RPMI7951 (cell line): ENCODE measurements around the gene ZNF70. TPM values are rescaled to one million over a fixed set of nuclear protein-coding genes. Genes with fewer than 3 reads are reported as not detected.

Experiments
- DNase-seq: peaks from one replicate; pipeline ENCODE4 v3.0.0-alpha.2; 2012; ENCODE audit warnings: low read depth
- total RNA-seq: library from RNA; depleted of rRNA; stranded (reverse); fragments of >200 nt; shearing (Covaris generic); gene quantifications from 2 replicates; pipeline ENCODE4 v1.2.3, GENCODE V29; 2014; rRNA removed

ZNF70 gene
- total RNA-seq, 1 experiment from 2014 or later, result 1.8 TPM

- no peak for DNase-seq
Measured at GRCh38 chr22:23693979-23694680, 56.8 kb downstream of the ZNF70 start.

- DNase-seq, result no peak
Measured at GRCh38 chr22:23692598-23693291, 58.2 kb downstream of the ZNF70 start.

DNA sequence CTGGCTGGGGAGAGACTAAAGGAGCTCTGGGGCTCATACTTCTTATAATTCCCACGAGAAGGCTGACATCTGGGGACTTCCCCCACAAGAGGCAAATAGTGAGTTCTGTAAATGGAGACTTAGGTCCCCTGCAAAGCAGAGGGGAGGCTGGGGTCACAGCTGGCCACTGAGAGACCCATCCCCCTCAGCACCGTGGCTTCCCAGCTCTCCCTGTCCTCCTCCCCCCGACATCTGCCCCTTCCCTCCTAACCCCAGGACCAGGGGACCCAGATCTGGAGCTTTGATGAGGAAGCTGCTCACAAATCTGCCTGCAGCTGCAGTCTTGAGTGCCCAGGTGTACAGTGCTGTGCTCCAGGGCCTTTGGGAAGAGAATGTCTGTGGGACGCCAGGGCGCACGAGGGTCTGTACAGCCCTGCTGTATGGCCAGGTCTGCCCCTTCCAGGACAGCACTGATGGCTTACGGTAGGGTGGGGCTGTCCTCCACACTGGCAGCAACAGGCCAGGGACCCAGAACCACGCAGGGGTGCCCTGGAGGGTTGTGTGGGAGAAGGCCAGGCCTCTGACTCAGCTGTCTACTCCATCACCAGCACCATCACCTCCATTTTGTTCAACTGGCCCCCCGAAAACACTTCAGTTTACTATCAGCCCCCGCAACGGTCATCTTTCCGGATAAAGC is 59.0 kb downstream of the ZNF70 start:
- no peak for DNase-seq

DNA sequence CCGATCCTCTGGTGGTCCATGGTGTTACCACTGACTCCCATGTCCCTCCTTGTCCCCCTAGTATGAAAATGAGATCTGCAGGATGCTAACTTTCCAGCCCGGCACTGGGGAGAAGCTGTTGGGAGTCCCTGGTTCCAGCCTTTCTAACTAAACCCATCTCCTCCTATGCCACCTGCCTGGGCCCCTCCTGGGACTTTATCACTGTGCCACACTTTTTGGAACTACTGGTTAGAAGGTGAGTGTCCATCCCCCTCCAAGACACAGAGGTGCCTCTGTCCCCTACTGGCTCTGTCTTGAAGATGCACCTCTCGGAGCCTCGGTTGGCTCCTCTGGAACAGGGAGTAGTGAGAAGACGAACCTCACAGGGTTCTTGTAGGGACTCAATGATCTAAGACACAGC is 60.2 kb downstream of the ZNF70 start, which contains the start of gene RGL4:
Gene RGL4, plus strand, starts transcription at position 301 of the 400 bp plus-strand sequence. CDS start 1,018 bp downstream, outside the sequence.
- no peak for DNase-seq

DNA sequence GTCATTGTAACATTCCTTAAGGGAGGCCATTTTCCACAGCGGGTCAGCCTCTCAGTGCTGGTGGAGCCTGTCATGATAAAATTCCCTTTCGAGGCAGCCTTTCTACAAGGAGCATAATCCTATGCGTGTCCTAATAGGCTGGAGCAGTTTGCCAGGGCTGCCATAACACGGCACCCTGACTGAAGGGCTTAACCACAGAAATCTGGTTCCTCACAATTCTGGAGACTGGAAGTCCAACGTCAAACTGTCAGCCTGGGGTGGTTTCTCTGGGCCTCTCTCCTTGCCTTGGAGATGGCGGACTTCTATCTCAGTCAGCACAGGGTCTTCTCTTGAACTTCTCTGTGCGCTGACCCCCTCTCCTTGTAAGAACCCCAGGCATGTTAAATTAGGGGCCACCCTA is 61.5 kb downstream of the ZNF70 start:
- DNase-seq, result no peak

Other genes starting within 250 kb of the ZNF70 start
- not detected in 2 replicates for gene IGLL1, start 170.8 kb downstream of the ZNF70 start, total RNA-seq
- gene DRICH1, start 118.8 kb downstream of the ZNF70 start, total RNA-seq, result not detected in 2 replicates
- gene RGL4, start 60.1 kb downstream of the ZNF70 start, total RNA-seq, result 0.12 TPM in 1 of 2 replicates, not detected in the other
- not detected in 2 replicates for gene VPREB3, start 3.3 kb upstream of the ZNF70 start, total RNA-seq
- not detected in 2 replicates for gene C22orf15, start 11.9 kb upstream of the ZNF70 start, total RNA-seq
- gene CHCHD10, start 16.9 kb upstream of the ZNF70 start, total RNA-seq, result 1.8 and 13.9 TPM in 2 replicates
- gene MMP11, start 21.7 kb upstream of the ZNF70 start, total RNA-seq, result 52.3 and 55.0 TPM in 2 replicates
- 72.3 and 77.3 TPM in 2 replicates for gene SMARCB1, start 35.9 kb upstream of the ZNF70 start, total RNA-seq
- 1.9 and 4.2 TPM in 2 replicates for gene DERL3, start 87.9 kb upstream of the ZNF70 start, total RNA-seq
- gene SLC2A11, start 106.8 kb upstream of the ZNF70 start, total RNA-seq, result 32.1 and 39.5 TPM in 2 replicates
- gene MIF, start 143.3 kb upstream of the ZNF70 start, total RNA-seq, result 582 and 667 TPM in 2 replicates
- 18.5 and 21.4 TPM in 2 replicates for gene GSTT2B, start 210.1 kb upstream of the ZNF70 start, total RNA-seq
- 1.9 and 2.3 TPM in 2 replicates for gene DDTL, start 215.8 kb upstream of the ZNF70 start, total RNA-seq
- gene DDT, start 223.3 kb upstream of the ZNF70 start, total RNA-seq, result 218 and 257 TPM in 2 replicates
- 0.29 and 0.84 TPM in 2 replicates for gene GSTT2, start 229.0 kb upstream of the ZNF70 start, total RNA-seq